ENCODE measurements around the gene PAK6. TPM values are rescaled to one million over a fixed set of nuclear protein-coding genes. Genes with fewer than 3 reads are reported as not detected.

Gene PAK6
- polyA plus RNA-seq, 1 donor from 2014 or later, result 32.4 TPM

DNA sequence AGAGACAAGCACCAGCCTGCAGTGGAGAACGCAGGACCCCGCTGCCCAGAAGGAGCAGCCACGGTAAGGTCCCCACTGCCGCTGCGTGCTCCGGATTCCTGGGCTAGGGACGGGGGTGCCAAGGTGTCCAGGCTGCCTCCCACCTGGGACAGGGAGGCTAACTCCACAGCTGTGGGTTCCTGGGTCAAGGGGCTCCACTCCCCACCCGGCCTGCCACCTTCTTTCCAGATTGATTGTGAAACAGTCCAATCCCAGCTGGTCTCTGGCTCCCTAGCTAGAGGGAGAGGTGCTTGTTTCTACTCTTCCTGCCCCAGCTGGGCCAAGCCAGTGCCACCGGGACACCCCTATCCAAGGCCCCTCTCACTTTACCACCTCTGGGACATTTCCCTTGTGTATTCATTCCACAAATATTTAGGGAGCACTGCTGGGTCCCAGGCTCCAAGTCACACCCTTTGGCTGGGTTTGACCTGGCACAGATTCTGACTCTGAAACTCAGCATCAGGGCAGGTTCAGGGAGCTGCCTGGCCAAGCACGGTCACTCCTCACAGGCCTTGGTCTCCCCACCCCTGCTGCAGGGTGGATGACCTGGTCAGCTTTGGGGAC, 1.9 kb downstream of the PAK6 start:
- Histone ChIP-seq H3K27ac (ENCODE audit: low read length) (no peak overlapping the region), H3K9me3 (ENCODE audit: low read length) (no peaks in the 10 kb centered on the region), H3K36me3 (ENCODE audit: insufficient read depth, low read length) (no peaks in the 10 kb centered on the region), H3F3A (ENCODE audit: insufficient read depth, low read length, poor library complexity, severe bottlenecking) (no peaks in the 10 kb centered on the region), H4K20me1 (ENCODE audit: insufficient read depth) (no peaks in the 10 kb centered on the region), H3K79me2 (replicated peaks; ENCODE audit: insufficient read depth, low read length) (no peaks in the 10 kb centered on the region), H3K27me3 (ENCODE audit: insufficient read depth, low read depth, low read length) (no peaks in the 10 kb centered on the region), H3K9me2 (ENCODE audit: insufficient read depth, low read length) (no peaks in the 10 kb centered on the region), H3K4me2 (ENCODE audit: low read length) (peak overlapping the region; percentile 97), H3K9ac (ENCODE audit: low read length) (no peak overlapping the region), H3K4me3 (ENCODE audit: low read length) (peak overlapping the region; percentile 71), H2AFZ (ENCODE audit: low read depth, low read length) (no peak overlapping the region)
- TF ChIP-seq TAF1 (IDR thresholded peaks at IDR 0.05; ENCODE audit: low read depth) (no peak), RAD21 (conservative IDR thresholded peaks at IDR 0.05) (no peak), MXI1 (conservative IDR thresholded peaks at IDR 0.05; ENCODE audit: poor library complexity, severe bottlenecking) (no peak), POLR2AphosphoS5 (IDR thresholded peaks at IDR 0.05) (no peak), EP300 (conservative IDR thresholded peaks at IDR 0.05; ENCODE audit: poor library complexity, severe bottlenecking) (no peak)
- TF ChIP-seq, protein P1, sequence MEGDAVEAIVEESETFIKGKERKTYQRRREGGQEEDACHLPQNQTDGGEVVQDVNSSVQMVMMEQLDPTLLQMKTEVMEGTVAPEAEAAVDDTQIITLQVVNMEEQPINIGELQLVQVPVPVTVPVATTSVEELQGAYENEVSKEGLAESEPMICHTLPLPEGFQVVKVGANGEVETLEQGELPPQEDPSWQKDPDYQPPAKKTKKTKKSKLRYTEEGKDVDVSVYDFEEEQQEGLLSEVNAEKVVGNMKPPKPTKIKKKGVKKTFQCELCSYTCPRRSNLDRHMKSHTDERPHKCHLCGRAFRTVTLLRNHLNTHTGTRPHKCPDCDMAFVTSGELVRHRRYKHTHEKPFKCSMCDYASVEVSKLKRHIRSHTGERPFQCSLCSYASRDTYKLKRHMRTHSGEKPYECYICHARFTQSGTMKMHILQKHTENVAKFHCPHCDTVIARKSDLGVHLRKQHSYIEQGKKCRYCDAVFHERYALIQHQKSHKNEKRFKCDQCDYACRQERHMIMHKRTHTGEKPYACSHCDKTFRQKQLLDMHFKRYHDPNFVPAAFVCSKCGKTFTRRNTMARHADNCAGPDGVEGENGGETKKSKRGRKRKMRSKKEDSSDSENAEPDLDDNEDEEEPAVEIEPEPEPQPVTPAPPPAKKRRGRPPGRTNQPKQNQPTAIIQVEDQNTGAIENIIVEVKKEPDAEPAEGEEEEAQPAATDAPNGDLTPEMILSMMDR (IDR thresholded peaks at IDR 0.05; ENCODE audit: poor library complexity, severe bottlenecking), result no peak

DNA sequence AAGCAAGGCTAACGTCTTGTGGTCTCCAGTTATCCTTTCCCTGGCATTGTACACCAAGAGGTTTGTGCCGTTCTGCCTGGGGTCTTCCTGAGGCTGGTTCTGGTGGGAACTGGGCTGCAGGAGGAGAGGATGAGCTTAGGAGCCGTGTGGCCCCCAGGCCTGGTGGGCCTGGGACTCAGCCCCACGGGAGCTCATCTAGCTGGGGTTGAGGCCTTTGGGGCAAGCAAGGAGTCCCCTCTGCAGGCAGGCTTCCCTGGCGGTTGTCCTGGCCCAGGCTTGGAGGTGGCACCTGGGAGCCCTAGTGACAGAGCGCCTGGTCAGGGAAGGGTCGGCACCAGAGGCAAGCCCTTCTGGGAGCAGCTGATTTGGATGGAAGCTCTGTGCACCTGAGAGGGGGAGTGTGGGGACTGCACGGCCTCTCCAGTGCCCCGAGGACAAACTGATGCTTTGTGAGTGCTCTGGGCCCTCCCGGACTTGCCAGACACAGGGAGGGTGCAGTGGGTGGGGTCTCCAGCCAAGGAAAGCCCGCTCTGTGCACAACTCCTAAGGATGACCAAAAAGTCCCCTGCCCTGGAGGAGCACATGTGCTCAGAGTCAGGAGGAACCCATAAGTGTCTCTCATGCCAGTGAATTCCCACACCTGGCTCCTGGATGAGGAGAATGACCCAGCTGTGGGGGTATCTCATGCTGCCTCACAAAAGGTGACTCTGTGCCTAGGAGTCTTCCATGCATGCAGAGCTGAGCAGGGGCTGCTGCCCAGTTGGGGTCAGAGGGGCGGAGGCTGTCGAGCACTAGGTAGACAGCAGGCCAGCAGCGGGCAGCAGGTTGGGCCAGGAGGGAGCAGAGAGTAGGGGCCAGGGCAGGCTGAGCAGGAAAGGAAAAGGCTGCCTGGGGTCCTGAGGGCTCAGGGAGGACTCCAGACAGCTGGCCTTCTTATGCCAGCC, 2.7 kb downstream of the PAK6 start:
- Histone ChIP-seq H4K20me1 (ENCODE audit: insufficient read depth) (no peaks in the 10 kb centered on the region), H3K36me3 (ENCODE audit: insufficient read depth, low read length) (no peaks in the 10 kb centered on the region), H3F3A (ENCODE audit: insufficient read depth, low read length, poor library complexity, severe bottlenecking) (no peaks in the 10 kb centered on the region), H3K4me2 (ENCODE audit: low read length) (no peak overlapping the region), H3K9ac (ENCODE audit: low read length) (no peak overlapping the region), H3K9me2 (ENCODE audit: insufficient read depth, low read length) (no peaks in the 10 kb centered on the region), H3K27me3 (ENCODE audit: insufficient read depth, low read depth, low read length) (no peaks in the 10 kb centered on the region), H3K79me2 (replicated peaks; ENCODE audit: insufficient read depth, low read length) (no peaks in the 10 kb centered on the region), H3K27ac (ENCODE audit: low read length) (no peak overlapping the region), H3K9me3 (ENCODE audit: low read length) (no peaks in the 10 kb centered on the region), H2AFZ (ENCODE audit: low read depth, low read length) (no peak overlapping the region), H3K4me3 (ENCODE audit: low read length) (peak overlapping the region; percentile 71)
- TF ChIP-seq EP300 (conservative IDR thresholded peaks at IDR 0.05; ENCODE audit: poor library complexity, severe bottlenecking) (no peak), SMC3 (conservative IDR thresholded peaks at IDR 0.05; ENCODE audit: poor library complexity) (no peak), RAD21 (conservative IDR thresholded peaks at IDR 0.05) (no peak), POLR2AphosphoS5 (IDR thresholded peaks at IDR 0.05) (no peak), MXI1 (conservative IDR thresholded peaks at IDR 0.05; ENCODE audit: poor library complexity, severe bottlenecking) (no peak), EZH2 (IDR thresholded peaks at IDR 0.05; ENCODE audit: borderline replicate concordance, insufficient read depth, low read length, poor library complexity, severe bottlenecking) (no peak), TAF1 (IDR thresholded peaks at IDR 0.05; ENCODE audit: low read depth) (no peak)
- TF ChIP-seq, protein P2, sequence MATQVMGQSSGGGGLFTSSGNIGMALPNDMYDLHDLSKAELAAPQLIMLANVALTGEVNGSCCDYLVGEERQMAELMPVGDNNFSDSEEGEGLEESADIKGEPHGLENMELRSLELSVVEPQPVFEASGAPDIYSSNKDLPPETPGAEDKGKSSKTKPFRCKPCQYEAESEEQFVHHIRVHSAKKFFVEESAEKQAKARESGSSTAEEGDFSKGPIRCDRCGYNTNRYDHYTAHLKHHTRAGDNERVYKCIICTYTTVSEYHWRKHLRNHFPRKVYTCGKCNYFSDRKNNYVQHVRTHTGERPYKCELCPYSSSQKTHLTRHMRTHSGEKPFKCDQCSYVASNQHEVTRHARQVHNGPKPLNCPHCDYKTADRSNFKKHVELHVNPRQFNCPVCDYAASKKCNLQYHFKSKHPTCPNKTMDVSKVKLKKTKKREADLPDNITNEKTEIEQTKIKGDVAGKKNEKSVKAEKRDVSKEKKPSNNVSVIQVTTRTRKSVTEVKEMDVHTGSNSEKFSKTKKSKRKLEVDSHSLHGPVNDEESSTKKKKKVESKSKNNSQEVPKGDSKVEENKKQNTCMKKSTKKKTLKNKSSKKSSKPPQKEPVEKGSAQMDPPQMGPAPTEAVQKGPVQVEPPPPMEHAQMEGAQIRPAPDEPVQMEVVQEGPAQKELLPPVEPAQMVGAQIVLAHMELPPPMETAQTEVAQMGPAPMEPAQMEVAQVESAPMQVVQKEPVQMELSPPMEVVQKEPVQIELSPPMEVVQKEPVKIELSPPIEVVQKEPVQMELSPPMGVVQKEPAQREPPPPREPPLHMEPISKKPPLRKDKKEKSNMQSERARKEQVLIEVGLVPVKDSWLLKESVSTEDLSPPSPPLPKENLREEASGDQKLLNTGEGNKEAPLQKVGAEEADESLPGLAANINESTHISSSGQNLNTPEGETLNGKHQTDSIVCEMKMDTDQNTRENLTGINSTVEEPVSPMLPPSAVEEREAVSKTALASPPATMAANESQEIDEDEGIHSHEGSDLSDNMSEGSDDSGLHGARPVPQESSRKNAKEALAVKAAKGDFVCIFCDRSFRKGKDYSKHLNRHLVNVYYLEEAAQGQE (IDR thresholded peaks at IDR 0.05; ENCODE audit: borderline replicate concordance), result no peak
- TF ChIP-seq, protein P1 (IDR thresholded peaks at IDR 0.05; ENCODE audit: poor library complexity, severe bottlenecking), result no peak

Data from neural cell (in vitro differentiated cells).